ENCODE measurements around the gene ERF.

Gene ERF

GRCh38 chr19:42252365-42253244 lies 2.3 kb downstream of the ERF start:
- peak; percentile 43 for DNase-seq

- no peak for DNase-seq
Measured at GRCh38 chr19:42251572-42252358, 3.2 kb downstream of the ERF start.

GRCh38 chr19:42250666-42251531 lies 4.0 kb downstream of the ERF start:
- DNase-seq, result peak; percentile 39

- no peak for DNase-seq
Measured at GRCh38 chr19:42250183-42250665, 4.7 kb downstream of the ERF start.

- no peak for DNase-seq
Measured at GRCh38 chr19:42249769-42250168, 5.2 kb downstream of the ERF start.

- no peak for DNase-seq
Measured at GRCh38 chr19:42249149-42249750, 5.7 kb downstream of the ERF start.

GRCh38 chr19:42248270-42249148 lies 6.4 kb downstream of the ERF start:
- no peak for DNase-seq

- DNase-seq, result no peak
Measured at GRCh38 chr19:42247640-42248199, 7.2 kb downstream of the ERF start.

- peak; percentile 67 for DNase-seq
Measured at GRCh38 chr19:42246922-42247639, 7.8 kb downstream of the ERF start.

GRCh38 chr19:42246143-42246921 lies 8.6 kb downstream of the ERF start:
- DNase-seq, result no peak

- DNase-seq, result no peak
Measured at GRCh38 chr19:42245231-42245630, 9.7 kb downstream of the ERF start.

- DNase-seq, result peak; percentile 97
Measured at GRCh38 chr19:42244347-42245220, 10.3 kb downstream of the ERF start.

GRCh38 chr19:42242512-42243409 lies 12.2 kb downstream of the ERF start, which contains the start of gene GSK3A:
TSS of gene GSK3A (minus strand) at chr19:42242602. CDS start at chr19:42242465, 137 bp downstream.
- peak; percentile 99 for DNase-seq

GRCh38 chr19:42242069-42242511 lies 12.8 kb downstream of the ERF start:
- peak; percentile 32 for DNase-seq

GRCh38 chr19:42241279-42241678 lies 13.6 kb downstream of the ERF start:
- no peak for DNase-seq

- no peak for DNase-seq
Measured at GRCh38 chr19:42239544-42240220, 15.2 kb downstream of the ERF start.
